GM15510 (cell line): Measurements from ENCODE around the gene SEPTIN3.
A peak's percentile ranks its signal among the peaks of the same experiment; 100 is the strongest.

Experiments used
- POLR2A ChIP-seq: IDR thresholded peaks from 3 replicates; pipeline ENCODE4 v1.6.1; 2011; ENCODE audit warnings: borderline replicate concordance; ENCODE audit not compliant: insufficient read length; ENCODE audit errors: extremely low read depth

Gene SEPTIN3

DNA sequence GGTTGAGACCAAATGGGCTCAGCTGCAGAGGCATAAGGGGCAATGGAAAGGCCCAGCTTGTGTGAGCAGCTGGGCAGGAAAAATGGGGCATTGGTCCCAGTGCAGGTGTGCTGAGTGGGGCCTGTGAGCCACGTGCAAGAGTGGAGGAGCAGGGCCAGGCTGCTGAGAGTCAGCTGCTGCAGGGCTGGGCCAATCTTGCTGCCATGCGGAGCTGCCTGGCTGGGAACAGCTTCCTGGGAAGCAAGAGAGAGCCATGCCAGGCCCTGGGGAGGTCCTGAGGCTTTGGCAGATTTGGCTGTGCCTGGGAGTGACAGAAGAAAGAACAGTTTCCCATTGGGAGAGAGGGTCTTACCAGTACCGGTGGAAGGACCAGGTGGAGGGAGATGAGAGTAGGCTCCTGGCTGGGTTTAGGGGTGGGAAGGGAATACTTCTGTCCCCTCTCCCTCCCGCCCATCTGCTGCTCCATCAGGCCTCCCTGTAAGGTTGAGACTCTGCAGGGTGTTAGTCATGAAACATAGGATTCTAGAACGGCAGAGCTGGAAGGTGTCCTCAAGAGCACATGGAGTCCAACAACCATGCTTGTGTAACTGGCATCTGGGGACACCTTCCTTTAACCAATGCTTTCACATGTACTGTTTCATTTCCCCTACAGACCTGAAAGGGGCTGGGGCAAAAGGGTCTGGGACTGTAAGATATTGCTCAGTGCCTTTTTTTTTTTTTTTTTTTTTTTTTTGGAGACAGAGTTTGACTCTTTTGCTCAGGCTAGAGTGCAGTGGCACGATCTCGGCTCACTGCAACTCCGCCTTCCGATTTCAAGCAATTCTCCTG, 10.4 kb downstream of the SEPTIN3 start:
- no peak for TF ChIP-seq POLR2A

GRCh38 chr22:41982865-41983264, 13.6 kb downstream of the SEPTIN3 start:
- no peak for TF ChIP-seq POLR2A

- TF ChIP-seq POLR2A = no peak
Measured at GRCh38 chr22:41983513-41984405, 14.5 kb downstream of the SEPTIN3 start.

DNA sequence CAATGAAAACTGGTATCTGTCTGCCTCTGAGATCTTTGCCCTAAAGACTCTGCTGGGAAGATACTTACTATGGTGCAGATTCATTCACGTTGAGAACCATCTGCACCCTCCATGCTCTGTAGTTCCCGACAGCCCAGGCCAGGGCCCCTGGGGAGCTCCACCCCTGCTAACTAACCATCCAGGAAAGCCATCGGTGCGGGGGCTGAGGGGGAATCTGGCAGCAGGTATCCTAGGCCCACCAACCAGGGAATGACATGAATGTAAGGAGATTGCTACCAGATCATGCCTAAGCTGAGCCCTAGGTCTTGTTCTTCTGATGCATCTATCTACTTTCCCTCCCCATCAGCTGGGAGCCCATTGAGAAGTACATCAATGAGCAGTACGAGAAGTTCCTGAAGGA, 18.0 kb downstream of the SEPTIN3 start:
- no peak for TF ChIP-seq POLR2A

DNA sequence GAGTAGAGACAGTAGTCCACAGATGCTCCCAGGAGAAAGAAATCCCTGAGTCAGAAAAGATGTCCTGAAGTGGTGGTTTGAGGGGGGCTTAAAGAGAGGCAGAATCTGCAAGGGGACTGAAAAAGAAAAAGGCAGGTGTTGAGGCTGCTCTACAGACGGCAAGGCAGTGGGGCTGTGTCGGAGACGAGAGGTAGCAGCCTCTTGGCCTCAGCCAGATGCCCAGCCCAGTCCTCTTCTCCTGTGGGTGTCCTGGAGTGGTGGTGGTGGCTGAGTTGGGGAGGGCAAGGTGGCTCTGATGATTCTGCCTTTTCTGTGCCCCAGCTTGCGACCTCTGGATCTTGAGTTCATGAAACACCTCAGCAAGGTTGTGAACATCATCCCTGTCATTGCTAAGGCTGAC, 20.0 kb downstream of the SEPTIN3 start:
- TF ChIP-seq POLR2A = no peak

DNA sequence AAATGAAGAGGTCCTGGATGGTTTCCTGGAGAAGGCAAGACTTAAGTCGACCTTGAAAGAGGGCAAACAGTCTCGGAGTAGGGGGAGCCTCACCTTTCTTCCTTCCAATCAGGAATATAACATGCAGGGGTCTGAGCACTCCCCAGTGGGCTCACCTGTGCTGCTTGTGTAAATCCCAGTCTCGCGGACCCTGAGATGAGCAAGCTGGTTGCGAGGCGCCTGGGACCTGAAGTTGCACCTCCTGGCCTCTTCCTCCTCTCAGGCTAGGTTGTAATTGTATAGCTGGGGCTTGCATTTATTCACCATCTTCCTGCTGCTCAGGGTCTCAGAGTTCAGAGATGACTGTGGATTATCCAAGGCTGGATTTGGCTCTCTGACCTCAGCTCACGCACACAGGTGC, 21.9 kb downstream of the SEPTIN3 start:
- no peak for TF ChIP-seq POLR2A

GRCh38 chr22:41992496-41992895, 23.3 kb downstream of the SEPTIN3 start:
- no peak for TF ChIP-seq POLR2A

DNA sequence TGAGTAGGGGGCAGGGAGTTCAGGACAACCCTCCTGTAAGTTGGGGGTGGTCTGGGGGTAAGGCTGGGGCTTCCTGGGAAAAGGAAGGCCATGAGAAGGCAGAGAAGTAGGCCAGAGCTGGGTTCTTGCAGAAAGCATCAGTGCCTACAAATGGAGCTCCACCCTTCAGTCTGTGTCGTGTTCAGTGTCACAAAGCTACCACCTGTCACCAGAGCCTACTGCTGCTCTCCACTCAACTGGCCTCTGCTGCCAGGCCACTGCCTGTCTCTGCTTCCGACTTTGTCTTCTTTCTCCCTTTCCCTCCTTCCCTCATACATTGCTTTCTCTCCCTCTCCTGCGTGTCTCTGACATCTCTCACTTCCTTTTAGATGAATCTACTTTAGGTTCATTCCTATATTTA, 26.0 kb downstream of the SEPTIN3 start:
- TF ChIP-seq POLR2A = no peak

GRCh38 chr22:41996826-41997225, 27.6 kb downstream of the SEPTIN3 start:
- TF ChIP-seq POLR2A = no peak

- TF ChIP-seq POLR2A = peak; percentile 75
Measured at GRCh38 chr22:41998361-41999261, 29.4 kb downstream of the SEPTIN3 start, which contains the start of gene WBP2NL. WBP2NL (plus strand) TSS chr22:41998788; CDS start chr22:41998819, 31 bp downstream.

DNA sequence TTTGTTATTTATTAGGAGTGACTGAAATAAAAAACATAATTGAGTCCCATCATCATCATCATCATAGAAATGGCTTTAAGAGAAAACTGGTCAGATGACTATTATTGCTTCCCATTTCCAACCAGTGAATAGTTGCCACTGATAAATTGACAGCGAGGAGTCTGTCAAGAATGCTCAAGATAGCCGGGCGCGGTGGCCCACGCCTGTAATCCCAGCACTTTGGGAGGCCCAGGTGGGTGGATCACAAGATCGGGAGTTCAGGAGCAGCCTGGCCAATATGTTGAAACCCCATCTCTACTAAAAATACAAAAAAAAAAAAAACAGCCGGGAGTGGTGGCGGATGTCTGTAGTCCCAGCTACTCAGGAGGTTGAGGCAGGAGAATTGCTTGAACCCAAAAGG, 31.2 kb downstream of the SEPTIN3 start:
- no peak for TF ChIP-seq POLR2A

DNA sequence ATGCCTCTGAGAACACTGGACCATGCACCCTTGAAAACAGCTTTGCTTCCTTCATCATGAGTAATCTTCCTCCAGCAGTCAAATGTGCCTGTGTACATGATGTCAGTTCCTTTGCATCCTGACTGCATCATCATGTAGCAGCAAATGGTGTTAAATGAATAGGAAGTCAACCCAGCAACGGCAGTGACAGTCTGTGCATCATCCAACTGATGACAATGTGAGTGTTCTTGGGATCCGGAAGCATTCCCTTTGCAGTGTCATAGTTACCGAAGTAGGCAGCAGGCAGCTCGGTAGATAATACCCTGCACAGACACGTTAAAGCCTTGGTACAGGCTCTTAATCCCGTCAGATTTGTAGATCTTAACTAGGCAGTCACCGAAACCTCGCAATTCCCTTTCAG, 31.9 kb downstream of the SEPTIN3 start:
- TF ChIP-seq POLR2A = no peak

DNA sequence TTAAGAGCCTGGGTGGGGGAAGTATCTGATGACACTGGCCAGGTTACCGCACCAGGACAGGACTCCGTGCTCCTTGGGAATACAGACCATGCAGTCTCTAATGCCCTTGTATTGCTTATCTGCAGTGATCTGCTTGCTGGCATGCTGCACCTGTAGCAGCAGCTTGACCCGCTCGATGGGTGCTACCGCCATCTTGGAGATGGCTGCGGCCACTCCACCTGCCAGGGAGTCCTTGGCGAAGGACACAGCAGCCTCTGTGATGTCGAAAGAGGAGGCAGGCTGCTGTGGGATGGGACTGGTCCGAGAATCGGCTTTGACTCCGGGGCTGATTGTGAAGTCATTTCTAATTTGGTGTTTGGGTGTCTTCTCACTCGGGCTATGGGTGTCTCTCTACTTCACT, 32.5 kb downstream of the SEPTIN3 start:
- no peak for TF ChIP-seq POLR2A

DNA sequence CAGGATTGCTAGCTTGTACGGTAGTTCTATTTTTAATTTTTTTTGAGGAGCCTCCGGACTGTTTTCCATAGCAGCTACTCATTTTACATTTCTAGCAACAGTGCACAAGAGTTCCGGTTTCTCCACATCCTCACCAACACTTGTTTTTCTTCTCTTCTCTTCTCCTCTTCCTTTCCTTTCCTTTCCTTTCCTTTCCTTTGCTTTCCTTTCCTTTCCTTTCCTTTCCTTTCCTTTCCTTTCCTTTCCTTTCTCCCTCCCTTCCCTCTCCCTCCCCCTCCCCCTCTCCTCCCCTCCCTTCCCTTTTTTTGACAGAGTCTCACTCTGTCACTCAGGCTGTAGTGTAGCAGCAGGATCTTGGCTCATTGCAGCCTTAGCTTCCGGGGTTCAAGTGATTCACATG, 38.7 kb downstream of the SEPTIN3 start:
- no peak for TF ChIP-seq POLR2A

GRCh38 chr22:42010778-42011177, 41.5 kb downstream of the SEPTIN3 start:
- no peak for TF ChIP-seq POLR2A

- TF ChIP-seq POLR2A = no peak
Measured at GRCh38 chr22:42013385-42013784, 44.1 kb downstream of the SEPTIN3 start.

DNA sequence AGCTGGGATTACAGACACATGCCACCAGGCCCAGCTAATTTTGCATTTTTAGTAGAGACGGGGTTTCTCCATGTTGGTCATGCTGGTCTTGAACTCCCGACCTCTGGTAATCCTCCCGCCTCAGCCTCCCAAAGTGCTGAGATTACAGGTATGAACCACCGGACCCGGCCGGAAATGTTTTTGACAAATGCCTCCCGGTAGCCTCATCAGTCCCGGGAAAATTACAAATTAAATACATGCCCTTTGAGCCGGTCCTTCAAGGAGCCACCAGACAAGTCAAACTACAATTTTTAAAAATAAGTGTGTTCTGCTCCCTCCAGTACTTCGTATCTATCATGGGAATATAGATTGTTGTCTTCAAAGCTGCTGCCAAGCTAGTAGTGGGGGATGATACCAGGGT, 46.9 kb downstream of the SEPTIN3 start:
- no peak for TF ChIP-seq POLR2A
